Tibial nerve (tissue), 4 donors: ENCODE results near the gene ST8SIA5. TPM values are rescaled to one million over a fixed set of nuclear protein-coding genes. Genes with fewer than 3 reads are reported as not detected.

Source experiments
- DNase-seq, 2 donors: peaks; one replicate each; pipeline ENCODE4 v3.0.0-alpha.2; 2019; ENCODE audit warnings: low spot score in 2 of 2
- H3K27ac ChIP-seq, 4 donors: fragments of 200-600 bp; sonication (generic) in 3 of 4; one replicate each; pipeline ENCODE4 v1.5.1; 2017 to 2019; ENCODE audit warnings: mild to moderate bottlenecking in 1 of 4
- H3K27me3 ChIP-seq, 2 donors: fragments of 200-600 bp; sonication (generic) in 1 of 2; one replicate each; pipeline versions ENCODE4 v1.5.1 to v1.6.0; 2017 to 2019
- H3K36me3 ChIP-seq, 3 donors: fragments of 200-600 bp; sonication (generic); one replicate each; pipeline ENCODE4 v1.5.1; 2018 to 2019
- H3K4me1 ChIP-seq, 4 donors: fragments of 200-600 bp; sonication (generic) in 3 of 4; one replicate each; pipeline ENCODE4 v1.5.1; 2017 to 2019
- H3K4me3 ChIP-seq, 4 donors: fragments of 200-600 bp; sonication (generic) in 3 of 4; one replicate each; pipeline ENCODE4 v1.5.1; 2017 to 2019; ENCODE audit warnings: mild to moderate bottlenecking in 1 of 4, moderate library complexity in 1 of 4
- H3K9me3 ChIP-seq, 4 donors: fragments of 200-600 bp; sonication (generic) in 3 of 4; one replicate each; pipeline ENCODE4 v1.5.1; 2017 to 2019
- EP300 ChIP-seq, 2 donors: sonication (generic); formaldehyde crosslinking; IDR thresholded peaks; one replicate each; pipeline ENCODE4 v1.6.1; 2017; ENCODE audit warnings: antibody characterized with exemption in 2 of 2, mild to moderate bottlenecking in 1 of 2
- POLR2A ChIP-seq, 2 donors: fragments of 450-650 bp; IDR thresholded peaks; one replicate each; pipeline ENCODE4 v1.6.1; 2017; ENCODE audit warnings: antibody characterized with exemption in 2 of 2, mild to moderate bottlenecking in 2 of 2, moderate library complexity in 2 of 2
- WGBS, 2 donors: methylation state at CpG; one replicate each; pipeline ENCODE4 v1.1.5; 2018; 5-methylcytosine and 5-hydroxymethylcytosine counted together
- total RNA-seq, 4 donors: library from RNA; depleted of rRNA; stranded (reverse); fragments of >200 nt; gene quantifications; one replicate each; pipeline ENCODE4 v1.1.0, GENCODE V29; 2016
- TF ChIP-seq, protein P1 (sequence below), 5 experiments: fragments of 200-600 bp in 3 of 5; fragments of 450-650 bp in 2 of 5; sonication (generic) in 3 of 5; IDR thresholded peaks; one replicate each; pipeline ENCODE4 v1.5.1; 2016 to 2019; ENCODE audit warnings: antibody characterized with exemption in 5 of 5, mild to moderate bottlenecking in 3 of 5, moderate library complexity in 2 of 5

ST8SIA5 gene
- total RNA-seq, 4 donors from 2014 or later, result not detected

DNA sequence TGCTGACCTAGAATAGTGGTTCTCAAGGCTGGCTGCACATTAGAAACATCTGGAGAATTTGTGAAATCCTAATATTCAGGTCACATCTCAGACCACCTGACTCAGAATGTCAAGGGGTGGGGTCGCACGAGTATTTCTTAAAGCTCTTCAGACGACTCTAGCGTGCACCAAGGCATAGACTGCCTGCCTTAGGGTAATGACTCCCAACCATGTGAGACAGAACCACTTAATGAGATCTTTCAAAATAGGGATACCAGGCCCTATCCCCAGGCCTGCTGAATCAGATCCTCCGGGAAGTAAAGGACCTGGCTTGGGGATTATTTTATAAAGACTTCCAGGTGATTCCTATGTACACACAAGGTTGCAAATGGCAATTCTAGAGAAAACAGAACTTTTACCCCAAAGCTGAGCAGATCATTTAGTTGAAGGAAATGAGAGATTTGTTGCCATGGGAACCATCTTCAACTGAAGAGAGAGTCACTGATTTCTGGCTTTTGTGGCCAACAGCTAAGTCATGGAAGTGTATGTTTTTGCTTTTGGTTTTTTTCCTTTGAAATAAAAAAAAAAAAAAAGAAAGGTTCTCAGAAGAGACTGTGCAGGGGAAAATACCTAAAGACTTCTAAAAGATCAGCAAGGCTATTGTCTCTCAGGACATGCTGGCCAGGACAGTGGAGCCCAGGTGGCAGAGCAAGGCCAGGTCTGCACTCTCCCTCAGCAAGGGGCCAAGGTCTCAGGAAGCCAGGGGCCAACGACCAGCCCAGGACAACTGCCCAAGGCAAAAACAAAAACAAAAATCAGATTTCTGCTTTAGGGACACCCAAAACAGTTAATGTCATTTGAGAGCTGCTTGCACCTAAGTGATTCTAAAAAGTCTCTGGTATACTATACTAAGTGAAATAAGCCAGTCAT, 84.5 kb downstream of the ST8SIA5 start:
- no peaks in the 10 kb centered on the region for H3K9me3 ChIP-seq
- no peak overlapping the region for H3K4me3 ChIP-seq

DNA sequence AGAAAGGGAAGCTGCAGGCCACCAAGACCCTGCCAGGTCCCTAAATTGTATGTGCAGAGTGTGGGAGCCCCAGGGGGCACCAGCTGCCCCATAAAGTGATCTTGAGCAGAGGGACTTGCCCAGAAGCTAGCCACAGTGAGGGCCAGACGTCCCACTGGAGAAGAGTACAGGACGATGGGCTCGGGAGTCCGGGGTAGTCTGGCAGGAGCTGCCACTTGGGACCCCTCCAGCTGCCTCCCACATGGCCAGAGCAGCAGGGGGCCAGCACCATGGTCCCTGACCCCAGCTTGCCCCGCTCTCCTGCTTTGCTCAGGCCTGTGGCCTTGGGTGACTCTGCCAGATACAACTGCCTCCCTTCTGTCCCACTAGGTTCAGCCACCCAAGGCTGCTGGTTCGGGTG, 88.2 kb downstream of the ST8SIA5 start:
- no peaks in the 10 kb centered on the region for H3K4me1 ChIP-seq
- H3K36me3 ChIP-seq, result no peaks in the 10 kb centered on the region
- DNase-seq, result no peak
- 63 to 77% methylated on average over 5 of the region's 6 CpGs for WGBS, 2 donors
- no peaks in the 10 kb centered on the region for H3K27me3 ChIP-seq
- TF ChIP-seq POLR2A (IDR thresholded peaks at IDR 0.05), result no peak
- no peak for TF ChIP-seq EP300 (IDR thresholded peaks at IDR 0.05)
- TF ChIP-seq, protein P1, sequence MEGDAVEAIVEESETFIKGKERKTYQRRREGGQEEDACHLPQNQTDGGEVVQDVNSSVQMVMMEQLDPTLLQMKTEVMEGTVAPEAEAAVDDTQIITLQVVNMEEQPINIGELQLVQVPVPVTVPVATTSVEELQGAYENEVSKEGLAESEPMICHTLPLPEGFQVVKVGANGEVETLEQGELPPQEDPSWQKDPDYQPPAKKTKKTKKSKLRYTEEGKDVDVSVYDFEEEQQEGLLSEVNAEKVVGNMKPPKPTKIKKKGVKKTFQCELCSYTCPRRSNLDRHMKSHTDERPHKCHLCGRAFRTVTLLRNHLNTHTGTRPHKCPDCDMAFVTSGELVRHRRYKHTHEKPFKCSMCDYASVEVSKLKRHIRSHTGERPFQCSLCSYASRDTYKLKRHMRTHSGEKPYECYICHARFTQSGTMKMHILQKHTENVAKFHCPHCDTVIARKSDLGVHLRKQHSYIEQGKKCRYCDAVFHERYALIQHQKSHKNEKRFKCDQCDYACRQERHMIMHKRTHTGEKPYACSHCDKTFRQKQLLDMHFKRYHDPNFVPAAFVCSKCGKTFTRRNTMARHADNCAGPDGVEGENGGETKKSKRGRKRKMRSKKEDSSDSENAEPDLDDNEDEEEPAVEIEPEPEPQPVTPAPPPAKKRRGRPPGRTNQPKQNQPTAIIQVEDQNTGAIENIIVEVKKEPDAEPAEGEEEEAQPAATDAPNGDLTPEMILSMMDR (IDR thresholded peaks at IDR 0.05), result no peak
- H3K9me3 ChIP-seq, result no peaks in the 10 kb centered on the region
- no peak overlapping the region for H3K27ac ChIP-seq
- H3K4me3 ChIP-seq, result no peak overlapping the region

More for the DNA sequence above, 84.5 kb downstream of the ST8SIA5 start:
- DNase-seq, result no peak
- TF ChIP-seq EP300 (IDR thresholded peaks at IDR 0.05) (no peak), POLR2A (IDR thresholded peaks at IDR 0.05) (no peak)
- TF ChIP-seq, protein P1 (IDR thresholded peaks at IDR 0.05), result no peak
- no peaks in the 10 kb centered on the region for H3K36me3 ChIP-seq
- 63 to 66% methylated on average over 6 of the region's 6 CpGs for WGBS, 2 donors
- no peaks in the 10 kb centered on the region for H3K27me3 ChIP-seq
- no peak overlapping the region for H3K27ac ChIP-seq
- H3K4me1 ChIP-seq, result no peaks in the 10 kb centered on the region

DNA sequence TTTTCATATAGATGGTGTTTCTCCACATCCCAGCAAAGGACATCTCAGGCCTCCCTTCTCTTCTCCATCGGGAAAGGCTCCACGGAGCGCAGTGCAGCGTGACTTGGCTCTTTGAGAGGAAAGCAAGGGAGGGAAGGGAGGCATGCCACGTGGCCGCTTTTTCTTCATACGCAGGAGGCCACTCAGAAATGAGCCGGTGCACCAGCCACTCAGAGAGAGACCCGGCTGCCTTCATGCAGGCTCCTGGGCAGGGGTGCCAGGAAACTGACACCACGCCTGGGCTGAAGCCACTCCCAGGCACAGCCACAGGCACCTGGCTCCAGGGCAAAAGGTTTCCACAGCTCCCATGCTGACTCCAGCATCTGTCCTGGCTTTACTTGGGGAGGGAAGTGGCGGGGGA, 88.7 kb downstream of the ST8SIA5 start:
- Histone ChIP-seq H3K27ac (no peak overlapping the region), H3K36me3 (no peaks in the 10 kb centered on the region), H3K4me3 (no peak overlapping the region), H3K27me3 (no peaks in the 10 kb centered on the region), H3K9me3 (no peaks in the 10 kb centered on the region), H3K4me1 (no peaks in the 10 kb centered on the region)
- 71 to 75% methylated on average over 11 of the region's 11 CpGs for WGBS, 2 donors
- DNase-seq, result no peak
- TF ChIP-seq EP300 (IDR thresholded peaks at IDR 0.05), result no peak
- TF ChIP-seq, protein P1 (IDR thresholded peaks at IDR 0.05), result no peak
- TF ChIP-seq POLR2A (IDR thresholded peaks at IDR 0.05), result no peak

DNA sequence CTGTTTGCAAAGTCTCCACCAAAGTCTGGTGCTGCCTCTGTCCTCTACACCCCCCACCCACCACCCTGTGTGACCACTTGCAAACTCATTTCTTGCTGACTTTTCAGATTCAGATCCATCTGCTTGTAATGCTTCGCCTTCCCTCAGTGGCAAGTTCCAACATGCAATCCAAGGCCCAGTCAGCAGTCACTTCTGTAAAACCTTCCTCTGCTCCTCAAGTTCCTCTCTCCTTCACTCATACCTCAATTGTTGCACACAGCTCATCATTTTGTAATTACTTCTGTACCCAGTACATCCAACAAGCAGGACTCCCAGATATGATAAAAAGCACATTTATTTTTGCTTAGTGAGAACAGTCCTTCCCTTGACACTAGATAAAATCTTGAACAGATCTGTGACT, 93.3 kb downstream of the ST8SIA5 start:
- Histone ChIP-seq H3K27me3 (no peaks in the 10 kb centered on the region), H3K4me1 (no peaks in the 10 kb centered on the region), H3K27ac (no peak overlapping the region), H3K4me3 (no peak overlapping the region), H3K9me3 (no peaks in the 10 kb centered on the region), H3K36me3 (no peaks in the 10 kb centered on the region)
- no peak for DNase-seq
- WGBS, 2 donors, result 91 to 94% methylated on average over 1 of the region's 1 CpG
- no peak for TF ChIP-seq EP300 (IDR thresholded peaks at IDR 0.05)
- TF ChIP-seq, protein P1 (IDR thresholded peaks at IDR 0.05), result no peak

DNA sequence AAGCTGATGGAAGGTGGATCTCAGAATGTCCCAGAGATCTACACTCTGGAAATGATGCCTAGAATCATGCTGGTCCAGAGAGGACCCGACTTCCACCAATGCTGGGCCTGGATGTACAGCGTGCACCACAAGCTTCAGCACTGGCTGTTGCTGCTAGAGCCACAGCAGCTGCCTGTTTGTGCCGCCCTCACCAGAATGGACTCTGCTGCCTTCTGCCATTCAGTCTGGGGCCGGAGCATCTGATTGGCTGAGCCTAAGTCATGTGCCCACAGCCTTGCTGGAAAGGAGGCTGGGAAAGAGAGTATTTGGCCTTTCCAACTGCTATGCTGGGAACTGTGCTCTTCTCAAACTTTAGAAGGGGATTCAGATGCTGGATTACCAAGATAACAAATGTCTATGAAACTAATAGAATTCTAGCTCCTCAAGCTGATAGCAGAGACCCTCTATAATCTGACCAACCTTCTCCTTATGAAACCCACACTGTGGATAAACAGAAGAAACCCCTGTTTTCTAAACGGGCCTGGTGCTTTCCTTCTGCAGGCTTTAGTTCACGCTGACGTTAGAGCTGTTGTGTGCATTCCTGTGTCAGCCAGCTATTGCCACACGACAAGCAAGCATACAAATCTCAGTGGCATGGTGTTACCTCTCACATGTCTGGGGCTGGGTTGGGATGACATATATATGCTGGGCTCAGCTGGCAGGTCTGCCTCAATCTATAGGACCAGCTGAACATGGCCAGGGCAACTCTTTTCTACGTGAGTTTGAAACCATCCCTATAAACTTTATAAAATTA, 95.7 kb downstream of the ST8SIA5 start:
- Histone ChIP-seq H3K9me3 (no peaks in the 10 kb centered on the region), H3K36me3 (no peaks in the 10 kb centered on the region), H3K4me1 (no peaks in the 10 kb centered on the region), H3K27me3 (no peaks in the 10 kb centered on the region), H3K27ac (no peak overlapping the region), H3K4me3 (no peak overlapping the region)
- WGBS, 2 donors, result 58 to 63% methylated on average over 9 of the region's 9 CpGs
- no peak for DNase-seq
- no peak for TF ChIP-seq EP300 (IDR thresholded peaks at IDR 0.05)
- TF ChIP-seq, protein P1 (IDR thresholded peaks at IDR 0.05), result no peak
- TF ChIP-seq POLR2A (IDR thresholded peaks at IDR 0.05), result no peak
